GM12865 (cell line): Measurements from ENCODE around the gene LIMCH1.

ENCODE experiments used
- DNase-seq: peaks from one replicate; pipeline ENCODE4 v3.0.0; 2010; ENCODE audit warnings: low read depth
- H3K4me3 ChIP-seq: 2 replicates; pipeline ENCODE4 v1.5.1; 2011; ENCODE audit warnings: mild to moderate bottlenecking, low read depth, low read length, control low read depth
- TF ChIP-seq, protein P1 (sequence below): IDR thresholded peaks from 2 replicates; pipeline ENCODE4 v1.5.1; 2011; ENCODE audit warnings: low read length, control low read depth, low read depth, inconsistent platforms; ENCODE audit not compliant: insufficient read depth; ENCODE audit errors: missing control alignments

Gene LIMCH1

GRCh38 chr4:41748074-41748570, 210.2 kb downstream of the LIMCH1 start:
- H3K4me3 ChIP-seq: no peak overlapping the region
- TF ChIP-seq, protein P1, sequence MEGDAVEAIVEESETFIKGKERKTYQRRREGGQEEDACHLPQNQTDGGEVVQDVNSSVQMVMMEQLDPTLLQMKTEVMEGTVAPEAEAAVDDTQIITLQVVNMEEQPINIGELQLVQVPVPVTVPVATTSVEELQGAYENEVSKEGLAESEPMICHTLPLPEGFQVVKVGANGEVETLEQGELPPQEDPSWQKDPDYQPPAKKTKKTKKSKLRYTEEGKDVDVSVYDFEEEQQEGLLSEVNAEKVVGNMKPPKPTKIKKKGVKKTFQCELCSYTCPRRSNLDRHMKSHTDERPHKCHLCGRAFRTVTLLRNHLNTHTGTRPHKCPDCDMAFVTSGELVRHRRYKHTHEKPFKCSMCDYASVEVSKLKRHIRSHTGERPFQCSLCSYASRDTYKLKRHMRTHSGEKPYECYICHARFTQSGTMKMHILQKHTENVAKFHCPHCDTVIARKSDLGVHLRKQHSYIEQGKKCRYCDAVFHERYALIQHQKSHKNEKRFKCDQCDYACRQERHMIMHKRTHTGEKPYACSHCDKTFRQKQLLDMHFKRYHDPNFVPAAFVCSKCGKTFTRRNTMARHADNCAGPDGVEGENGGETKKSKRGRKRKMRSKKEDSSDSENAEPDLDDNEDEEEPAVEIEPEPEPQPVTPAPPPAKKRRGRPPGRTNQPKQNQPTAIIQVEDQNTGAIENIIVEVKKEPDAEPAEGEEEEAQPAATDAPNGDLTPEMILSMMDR: no peak
- DNase-seq: no peak

- DNase-seq: no peak
- TF ChIP-seq, protein P1: no peak
- H3K4me3 ChIP-seq: no peak within 1 kb of the TSS
These were observed 210.9 kb downstream of the LIMCH1 start, which contains the start of gene PHOX2B for GRCh38 chr4:41748571-41749475. Gene PHOX2B (minus strand): TSS chr4:41748725. CDS start chr4:41748610, 115 bp downstream.

DNA sequence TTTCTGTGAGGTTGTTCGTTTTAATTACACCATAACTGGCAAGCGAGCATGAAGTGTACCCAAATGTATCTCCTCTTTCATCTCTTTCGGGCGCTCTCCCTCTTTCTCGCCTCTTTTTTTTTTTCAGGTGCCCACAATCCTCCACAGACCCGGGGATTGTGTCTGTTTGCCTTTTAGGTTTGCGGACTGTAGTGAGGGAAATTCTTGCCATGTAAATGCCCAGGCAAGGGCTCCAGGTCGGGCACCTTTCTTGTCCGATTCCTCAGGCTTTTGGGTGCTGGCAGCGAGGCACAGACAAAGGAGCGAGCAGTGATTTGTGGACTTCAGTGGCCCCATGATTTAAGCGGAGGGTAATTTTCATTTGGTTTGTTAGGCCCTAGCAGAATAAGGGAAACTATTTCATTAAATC, 211.7 kb downstream of the LIMCH1 start:
- no peak overlapping the region for H3K4me3 ChIP-seq
- TF ChIP-seq, protein P1: no peak
- no peak for DNase-seq
